GM12864 (cell line): Measurements from ENCODE around the gene PIK3R5.

Source experiments
- DNase-seq: peaks from one replicate; pipeline ENCODE4 v3.0.0-alpha.2; 2011; ENCODE audit warnings: low read depth
- H3K4me3 ChIP-seq: 2 replicates; pipeline ENCODE4 v1.5.1; 2011; ENCODE audit warnings: mild to moderate bottlenecking, low read depth, low read length, control low read depth
- TF ChIP-seq, protein P1 (sequence below): IDR thresholded peaks from 2 replicates; pipeline ENCODE4 v1.5.1; 2011; ENCODE audit warnings: low read depth, mild to moderate bottlenecking, moderate library complexity, low read length, control low read depth, inconsistent platforms; ENCODE audit errors: missing control alignments

PIK3R5 gene

GRCh38 chr17:8909586-8910270, 55.8 kb downstream of the PIK3R5 start:
- TF ChIP-seq, protein P1, sequence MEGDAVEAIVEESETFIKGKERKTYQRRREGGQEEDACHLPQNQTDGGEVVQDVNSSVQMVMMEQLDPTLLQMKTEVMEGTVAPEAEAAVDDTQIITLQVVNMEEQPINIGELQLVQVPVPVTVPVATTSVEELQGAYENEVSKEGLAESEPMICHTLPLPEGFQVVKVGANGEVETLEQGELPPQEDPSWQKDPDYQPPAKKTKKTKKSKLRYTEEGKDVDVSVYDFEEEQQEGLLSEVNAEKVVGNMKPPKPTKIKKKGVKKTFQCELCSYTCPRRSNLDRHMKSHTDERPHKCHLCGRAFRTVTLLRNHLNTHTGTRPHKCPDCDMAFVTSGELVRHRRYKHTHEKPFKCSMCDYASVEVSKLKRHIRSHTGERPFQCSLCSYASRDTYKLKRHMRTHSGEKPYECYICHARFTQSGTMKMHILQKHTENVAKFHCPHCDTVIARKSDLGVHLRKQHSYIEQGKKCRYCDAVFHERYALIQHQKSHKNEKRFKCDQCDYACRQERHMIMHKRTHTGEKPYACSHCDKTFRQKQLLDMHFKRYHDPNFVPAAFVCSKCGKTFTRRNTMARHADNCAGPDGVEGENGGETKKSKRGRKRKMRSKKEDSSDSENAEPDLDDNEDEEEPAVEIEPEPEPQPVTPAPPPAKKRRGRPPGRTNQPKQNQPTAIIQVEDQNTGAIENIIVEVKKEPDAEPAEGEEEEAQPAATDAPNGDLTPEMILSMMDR: no peak
- no peak for DNase-seq
- no peak overlapping the region for H3K4me3 ChIP-seq

DNA sequence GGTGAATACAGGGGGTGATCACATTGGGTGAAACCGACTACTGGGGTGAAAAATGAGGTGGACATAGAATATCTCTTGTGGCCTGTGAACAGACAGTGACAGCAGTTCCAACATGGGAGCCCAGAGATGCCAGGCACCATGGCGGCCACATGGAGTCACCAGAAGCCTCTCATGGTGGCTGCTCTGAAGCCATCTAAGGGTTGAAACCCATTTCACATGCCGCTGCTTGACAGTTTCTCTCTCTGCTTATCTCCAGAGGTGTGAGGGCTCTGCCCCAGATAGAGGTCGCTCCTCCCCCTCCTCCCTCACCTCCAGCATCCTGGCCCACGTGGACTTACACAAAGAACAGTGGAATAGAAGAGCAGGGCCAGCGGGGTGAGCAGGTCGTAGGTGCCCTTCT, 60.2 kb downstream of the PIK3R5 start:
- DNase-seq: no peak
- H3K4me3 ChIP-seq: no peak overlapping the region
- TF ChIP-seq, protein P1: no peak

DNA sequence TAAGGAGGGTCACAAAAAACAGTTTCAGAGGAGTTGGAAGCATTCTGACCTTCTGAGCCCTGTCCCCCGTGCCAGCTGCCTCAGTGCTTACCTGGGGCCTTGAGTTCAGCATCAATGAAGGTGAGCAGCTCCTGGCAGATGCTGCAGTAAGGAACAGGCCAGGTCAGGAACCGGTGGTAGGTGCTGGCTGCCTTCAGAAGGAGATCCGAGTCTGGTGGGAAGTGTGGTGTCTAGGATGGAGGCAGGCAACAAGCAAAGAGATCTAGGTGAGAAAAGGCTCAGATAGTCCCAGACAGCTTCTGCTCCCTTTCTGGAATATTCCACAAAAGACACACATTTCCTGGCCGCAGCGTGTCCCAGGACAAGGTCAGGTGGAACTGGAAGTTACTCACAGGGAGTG, 60.8 kb downstream of the PIK3R5 start:
- no peak overlapping the region for H3K4me3 ChIP-seq
- TF ChIP-seq, protein P1: no peak
- no peak for DNase-seq

GRCh38 chr17:8904201-8904600, 61.3 kb downstream of the PIK3R5 start:
- DNase-seq: no peak
- no peak overlapping the region for H3K4me3 ChIP-seq
- TF ChIP-seq, protein P1: no peak

GRCh38 chr17:8900626-8901585, 64.6 kb downstream of the PIK3R5 start:
- DNase-seq: peak; percentile 89
- TF ChIP-seq, protein P1: peak; percentile 26
- peak overlapping the region; percentile 32 for H3K4me3 ChIP-seq

GRCh38 chr17:8900207-8900606, 65.3 kb downstream of the PIK3R5 start:
- H3K4me3 ChIP-seq: no peak overlapping the region
- TF ChIP-seq, protein P1: no peak
- DNase-seq: no peak
